Neuronal stem cell (in vitro differentiated cells): ENCODE data around the gene LLGL2.

Experiments used
- DNase-seq: peaks from one replicate; pipeline ENCODE4 v3.0.0-alpha.2; 2013; ENCODE audit warnings: low spot score
- H2AFZ ChIP-seq: one replicate; pipeline ENCODE4 v1.6.1; 2013; ENCODE audit warnings: mild to moderate bottlenecking, low read length, inconsistent platforms
- H2AK5ac ChIP-seq: 2 replicates; pipeline ENCODE4 v1.6.1; 2013; ENCODE audit warnings: low read depth, mild to moderate bottlenecking, inconsistent platforms, low read length, moderate library complexity, mixed read lengths
- H2BK120ac ChIP-seq: 2 replicates; pipeline ENCODE4 v1.6.1; 2013; ENCODE audit warnings: low read depth, mild to moderate bottlenecking, inconsistent platforms, low read length, moderate library complexity, mixed read lengths
- H2BK12ac ChIP-seq: one replicate; pipeline ENCODE4 v1.6.1; 2013; ENCODE audit warnings: low read length, inconsistent platforms
- H2BK15ac ChIP-seq: 2 replicates; pipeline ENCODE4 v1.6.1; 2013; ENCODE audit warnings: mild to moderate bottlenecking, low read length, inconsistent platforms, mixed read lengths
- H2BK5ac ChIP-seq: one replicate; pipeline ENCODE4 v1.6.1; 2013; ENCODE audit warnings: inconsistent platforms, mild to moderate bottlenecking, low read length, moderate library complexity
- H3K14ac ChIP-seq: one replicate; pipeline ENCODE4 v1.6.1; 2013; ENCODE audit warnings: low read length, inconsistent platforms
- H3K18ac ChIP-seq: 2 replicates; pipeline ENCODE4 v1.6.1; 2013; ENCODE audit warnings: low read length, inconsistent platforms
- H3K23ac ChIP-seq: 2 replicates; pipeline ENCODE4 v1.6.1; 2013; ENCODE audit warnings: low read depth, mild to moderate bottlenecking, mixed read lengths, low read length, inconsistent platforms; ENCODE audit not compliant: poor library complexity
- H3K27ac ChIP-seq: replicated peaks from 3 replicates; pipeline ENCODE4 v1.5.1; 2013; ENCODE audit warnings: low read length, inconsistent platforms
- H3K27me3 ChIP-seq, 3 experiments: 2 replicates each; pipeline ENCODE4 v1.6.1; 2013; ENCODE audit warnings: low read length in 3 of 3, mild to moderate bottlenecking in 2 of 3, inconsistent platforms in 1 of 3, low read depth in 1 of 3, mixed read lengths in 1 of 3, moderate library complexity in 1 of 3; ENCODE audit not compliant: control insufficient read depth in 3 of 3, insufficient read depth in 3 of 3
- H3K36me3 ChIP-seq, 2 donors: replicated peaks in 1 of 2; 2 replicates each; pipeline ENCODE4 v1.6.1; 2013; ENCODE audit warnings: low read length in 2 of 2; ENCODE audit not compliant: control insufficient read depth in 2 of 2, insufficient read depth in 2 of 2
- H3K4ac ChIP-seq: 2 replicates; pipeline ENCODE4 v1.6.1; 2013; ENCODE audit warnings: inconsistent platforms, mild to moderate bottlenecking, low read length, moderate library complexity
- H3K4me1 ChIP-seq, 2 donors: 1 replicate in 1 of 2; 2 replicates in 1 of 2; pipeline ENCODE4 v1.6.1; 2013; ENCODE audit warnings: low read length in 2 of 2, low read depth in 1 of 2; ENCODE audit not compliant: control insufficient read depth in 2 of 2, insufficient read depth in 1 of 2
- H3K4me2 ChIP-seq: one replicate; pipeline ENCODE4 v1.6.1; 2013; ENCODE audit warnings: mild to moderate bottlenecking, low read length, inconsistent platforms; ENCODE audit not compliant: insufficient read depth, poor library complexity, severe bottlenecking
- H3K4me3 ChIP-seq, 2 donors: 2 replicates each; pipeline ENCODE4 v1.5.1; 2013; ENCODE audit warnings: low read length in 2 of 2, mild to moderate bottlenecking in 2 of 2, inconsistent platforms in 1 of 2, moderate library complexity in 1 of 2
- H3K79me1 ChIP-seq: one replicate; pipeline ENCODE4 v1.6.1; 2013; ENCODE audit warnings: low read depth, mild to moderate bottlenecking, inconsistent platforms, low read length, moderate library complexity
- H3K9ac ChIP-seq: one replicate; pipeline ENCODE4 v1.6.1; 2013; ENCODE audit warnings: mild to moderate bottlenecking, low read depth, low read length, inconsistent platforms; ENCODE audit not compliant: poor library complexity
- H3K9me3 ChIP-seq, 2 donors: replicated peaks in 1 of 2; 2 replicates each; pipeline versions ENCODE3 to v1.6.1; 2013; ENCODE audit warnings: low read length in 2 of 2, mild to moderate bottlenecking in 2 of 2, inconsistent platforms in 1 of 2, low read depth in 1 of 2, mixed read lengths in 1 of 2, moderate library complexity in 1 of 2; ENCODE audit not compliant: control insufficient read depth in 2 of 2, insufficient read depth in 1 of 2
- H4K8ac ChIP-seq: one replicate; pipeline ENCODE4 v1.6.1; 2013; ENCODE audit warnings: low read depth, mild to moderate bottlenecking, inconsistent platforms, low read length, moderate library complexity
- H4K91ac ChIP-seq: one replicate; pipeline ENCODE4 v1.6.1; 2013; ENCODE audit warnings: low read length, low read depth, mild to moderate bottlenecking, inconsistent platforms; ENCODE audit not compliant: poor library complexity
- WGBS, 2 donors: extraction: QIAGEN DNeasy Blood & Tissue Kit; methylation state at CpG; one replicate each; pipeline ENCODE4 v1.1.7; 2013; ENCODE audit warnings: missing lambda C conversion rate in 2 of 2, mixed read lengths in 1 of 2; ENCODE audit not compliant: insufficient read length in 2 of 2, insufficient replicate concordance in 1 of 2; ENCODE audit errors: extremely low coverage in 2 of 2; 5-methylcytosine and 5-hydroxymethylcytosine counted together

The LLGL2 gene

DNA sequence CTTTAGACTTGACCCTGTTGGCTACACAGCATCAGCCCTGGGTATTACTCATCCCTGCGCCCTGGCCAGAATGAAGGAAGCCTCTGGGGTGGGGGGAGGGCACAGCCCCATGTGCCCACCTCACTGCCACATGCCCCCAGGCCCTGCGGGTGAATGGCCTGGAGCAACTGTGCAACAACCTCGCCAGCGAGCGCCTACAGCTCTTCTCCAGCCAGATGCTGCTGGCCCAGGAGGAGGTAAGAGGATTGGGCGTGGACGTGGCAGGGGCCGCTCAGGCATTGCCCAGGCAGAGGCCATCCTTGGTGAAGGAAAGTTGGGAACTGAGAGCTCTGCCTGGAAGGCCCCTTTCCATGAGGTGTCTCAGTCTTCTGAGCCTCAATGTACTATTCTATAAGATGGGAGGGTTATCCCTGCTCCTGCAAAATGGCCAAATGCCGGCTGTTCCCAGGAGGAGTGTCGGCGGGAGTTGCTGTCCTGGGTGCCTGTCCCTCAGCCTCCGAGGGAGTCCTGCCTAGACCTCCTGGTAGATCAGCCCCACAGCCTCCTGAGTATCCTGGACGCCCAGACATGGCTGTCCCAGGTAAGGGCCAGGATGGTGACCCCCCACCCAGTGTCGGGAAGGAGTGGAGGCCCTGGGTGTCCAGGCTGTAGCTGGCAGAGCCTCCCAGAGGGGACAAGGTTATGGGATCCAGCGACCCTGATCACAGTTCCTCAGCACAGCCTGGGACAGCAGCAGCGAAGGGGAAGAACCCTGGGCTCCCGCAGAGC is 71.0 kb downstream of the LLGL2 start:
- Histone ChIP-seq H3K27me3 (peaks cover 0 to 24% (median 0%) of the 10 kb centered on the region in 3 experiments), H3K23ac (peak overlapping the region; percentile 94), H3K36me3 (no peaks in the 10 kb centered on the region), H3K4ac (no peak overlapping the region), H2BK5ac (no peak overlapping the region), H3K4me1 (no peaks in the 10 kb centered on the region), H2BK12ac (no peak overlapping the region), H3K18ac (peak overlapping the region; percentile 16), H2BK15ac (peak overlapping the region; percentile 67), H2AFZ (no peak overlapping the region), H3K4me2 (no peak overlapping the region), H3K27ac (no peak overlapping the region), H2AK5ac (no peak overlapping the region), H3K14ac (no peak overlapping the region), H3K9ac (peak overlapping the region; percentile 34), H2BK120ac (no peak overlapping the region), H4K91ac (no peak overlapping the region), H3K4me3 (no peak overlapping the region), H4K8ac (no peak overlapping the region), H3K79me1 (peaks cover 3% of the 10 kb centered on the region), H3K9me3 (no peaks in the 10 kb centered on the region)
- no CpG with 5 or more reads among the region's 17 CpGs for WGBS, 2 donors
- DNase-seq = no peak

DNA sequence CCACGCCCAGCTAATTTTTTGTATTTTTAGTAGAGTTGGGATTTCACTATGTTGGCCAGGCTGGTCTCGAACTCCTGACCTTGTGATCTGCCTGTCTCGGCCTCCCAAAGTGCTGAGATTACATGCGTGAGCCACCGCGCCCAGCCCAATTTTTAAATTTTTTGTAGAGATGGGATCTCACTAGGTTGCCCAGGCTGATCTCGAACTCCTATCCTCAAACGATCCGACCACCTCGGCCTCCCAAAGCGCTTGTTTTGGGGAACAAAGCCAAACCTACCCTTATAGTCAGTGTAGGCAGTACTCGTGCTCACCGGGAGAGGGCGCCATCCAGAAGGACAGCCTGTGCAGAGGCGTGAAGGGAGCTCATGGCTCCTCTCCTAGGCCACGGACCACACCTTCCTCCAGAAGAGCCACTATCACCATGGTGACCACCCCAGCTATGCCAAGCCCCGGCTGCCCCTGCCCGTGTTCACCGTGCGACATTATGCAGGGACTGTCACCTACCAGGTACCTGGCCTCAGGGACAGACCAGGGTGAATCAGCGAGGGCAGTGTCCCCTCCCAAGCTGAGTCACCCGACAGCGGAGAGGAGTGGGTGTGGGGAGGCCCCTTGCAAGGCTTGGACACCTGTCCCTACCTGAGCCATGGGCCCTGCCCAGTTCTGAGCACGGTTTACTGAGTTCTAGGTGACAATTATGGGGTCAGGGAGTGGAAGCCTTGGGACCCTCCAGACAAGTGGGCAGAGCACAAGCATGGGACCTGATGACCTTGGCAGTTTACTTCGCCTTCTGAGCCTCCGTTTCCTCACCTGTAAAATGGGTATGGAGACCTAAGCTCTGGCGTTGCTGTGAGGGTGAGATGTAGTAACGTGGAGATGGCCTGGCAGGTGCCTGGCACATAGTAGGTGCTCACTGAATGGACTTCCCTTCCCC is 75.8 kb downstream of the LLGL2 start:
- Histone ChIP-seq H3K79me1 (no peaks in the 10 kb centered on the region), H3K9me3 (peaks cover 0 to 2% of the 10 kb centered on the region in 2 donors), H3K23ac (no peak overlapping the region), H3K4ac (no peak overlapping the region), H3K14ac (no peak overlapping the region), H2BK15ac (no peak overlapping the region), H2BK12ac (peak overlapping the region; percentile 36), H4K8ac (peak overlapping the region; percentile 92), H3K36me3 (no peaks in the 10 kb centered on the region), H3K4me2 (no peak overlapping the region), H2BK5ac (no peak overlapping the region), H3K27ac (no peak overlapping the region), H3K27me3 (peaks cover 0 to 6% (median 0%) of the 10 kb centered on the region in 3 experiments), H3K4me1 (no peaks in the 10 kb centered on the region), H3K18ac (no peak overlapping the region), H4K91ac (no peak overlapping the region), H3K9ac (no peak overlapping the region), H2AK5ac (peak overlapping the region; percentile 59), H2AFZ (no peak overlapping the region), H2BK120ac (no peak overlapping the region), H3K4me3 (no peak overlapping the region)
- DNase-seq = peak; percentile 54
- no CpG with 5 or more reads among the region's 28 CpGs for WGBS, 2 donors

DNA sequence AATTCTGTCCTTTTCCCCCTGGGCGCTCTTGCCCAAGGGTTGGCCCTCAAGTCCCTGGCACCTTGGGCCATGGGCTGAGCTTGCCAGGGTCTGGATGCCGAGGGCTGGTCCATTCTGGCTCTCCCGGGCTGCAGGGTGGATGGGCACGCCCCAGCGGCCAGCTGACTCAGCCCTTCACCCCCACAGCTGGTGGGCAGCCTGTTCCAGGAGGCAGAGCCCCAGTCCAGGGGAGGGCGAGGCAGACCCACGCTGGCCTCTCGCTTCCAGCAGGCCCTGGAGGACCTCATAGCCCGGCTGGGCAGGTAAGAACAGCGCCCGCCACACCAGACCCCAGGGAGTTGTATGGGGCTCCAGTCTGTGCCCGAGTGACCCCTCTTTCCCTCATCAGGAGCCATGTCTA is 77.1 kb downstream of the LLGL2 start:
- DNase-seq = no peak
- Histone ChIP-seq H3K14ac (no peak overlapping the region), H4K8ac (no peak overlapping the region), H3K9me3 (peaks cover 0 to 2% of the 10 kb centered on the region in 2 donors), H4K91ac (no peak overlapping the region), H2BK12ac (no peak overlapping the region), H3K23ac (no peak overlapping the region), H2AFZ (no peak overlapping the region), H3K4me1 (no peaks in the 10 kb centered on the region), H3K4me2 (no peak overlapping the region), H3K18ac (no peak overlapping the region), H2BK120ac (no peak overlapping the region), H3K27me3 (no peaks in the 10 kb centered on the region), H3K79me1 (no peaks in the 10 kb centered on the region), H2BK15ac (no peak overlapping the region), H3K4ac (no peak overlapping the region), H3K4me3 (no peak overlapping the region), H2BK5ac (peak overlapping the region; percentile 53), H2AK5ac (peak overlapping the region; percentile 84), H3K36me3 (no peaks in the 10 kb centered on the region), H3K9ac (no peak overlapping the region), H3K27ac (no peak overlapping the region)
- no CpG with 5 or more reads among the region's 12 CpGs for WGBS, 2 donors

DNA sequence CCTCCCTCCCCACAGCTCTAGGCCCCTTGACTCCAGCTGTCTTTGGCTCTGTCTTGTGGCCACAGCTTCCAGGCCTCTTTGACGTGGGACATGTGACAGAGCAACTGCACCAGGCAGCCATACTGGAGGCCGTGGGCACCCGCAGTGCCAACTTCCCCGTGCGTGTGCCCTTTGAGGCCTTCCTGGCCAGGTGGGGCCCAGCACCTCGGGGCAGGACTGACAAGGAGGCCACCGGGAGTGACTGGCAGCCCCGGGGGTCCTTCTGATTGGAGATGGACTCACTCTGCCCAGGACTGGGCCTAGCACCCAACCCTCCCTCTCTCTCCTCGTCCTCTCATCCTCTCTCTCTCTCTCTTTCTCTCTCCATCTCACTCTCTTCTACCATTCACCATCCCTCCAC is 77.6 kb downstream of the LLGL2 start:
- Histone ChIP-seq H3K14ac (no peak overlapping the region), H3K9me3 (peaks cover 0 to 2% of the 10 kb centered on the region in 2 donors), H3K4me1 (no peaks in the 10 kb centered on the region), H3K9ac (no peak overlapping the region), H2AK5ac (peak overlapping the region; percentile 84), H2BK120ac (no peak overlapping the region), H3K4ac (no peak overlapping the region), H3K4me2 (no peak overlapping the region), H4K91ac (peak overlapping the region; percentile 12), H3K4me3 (no peak overlapping the region), H3K79me1 (no peaks in the 10 kb centered on the region), H2BK12ac (no peak overlapping the region), H3K18ac (peak overlapping the region; percentile 28), H2BK5ac (peak overlapping the region; percentile 53), H2AFZ (no peak overlapping the region), H3K36me3 (no peaks in the 10 kb centered on the region), H3K23ac (no peak overlapping the region), H3K27ac (no peak overlapping the region), H3K27me3 (no peaks in the 10 kb centered on the region), H2BK15ac (no peak overlapping the region), H4K8ac (no peak overlapping the region)
- WGBS, 2 donors = 100% methylated on average over 1 of the region's 9 CpGs; no CpG with 5 or more reads in 1 of the 2 donors
- no peak for DNase-seq
